ENCODE data around the gene SPOCD1.

GRCh38 chr1:31861346-31861745 lies 45.5 kb upstream of the SPOCD1 start:
- TF ChIP-seq CTCF (IDR thresholded peaks at IDR 0.05) (no peak), POLR2A (IDR thresholded peaks at IDR 0.05) (no peak)

Measured in adrenal gland (tissue), 5 donors.